HG03175 (cell line): ENCODE results near the gene MKRN2.
"Not testable (repeated sequence)": the region's sequence is repeated elsewhere in the genome, so short reads cannot be mapped to it uniquely, and the experiment has no call there.

Source experiments
- ATAC-seq: cut with Tn5 transposase; IDR thresholded peaks from one replicate; pipeline ENCODE4 v1.9.1; 2021; ENCODE audit warnings: mild to moderate bottlenecking, moderate library complexity; ENCODE audit not compliant: unreplicated experiment

The MKRN2 gene, protein sequence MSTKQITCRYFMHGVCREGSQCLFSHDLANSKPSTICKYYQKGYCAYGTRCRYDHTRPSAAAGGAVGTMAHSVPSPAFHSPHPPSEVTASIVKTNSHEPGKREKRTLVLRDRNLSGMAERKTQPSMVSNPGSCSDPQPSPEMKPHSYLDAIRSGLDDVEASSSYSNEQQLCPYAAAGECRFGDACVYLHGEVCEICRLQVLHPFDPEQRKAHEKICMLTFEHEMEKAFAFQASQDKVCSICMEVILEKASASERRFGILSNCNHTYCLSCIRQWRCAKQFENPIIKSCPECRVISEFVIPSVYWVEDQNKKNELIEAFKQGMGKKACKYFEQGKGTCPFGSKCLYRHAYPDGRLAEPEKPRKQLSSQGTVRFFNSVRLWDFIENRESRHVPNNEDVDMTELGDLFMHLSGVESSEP

DNA sequence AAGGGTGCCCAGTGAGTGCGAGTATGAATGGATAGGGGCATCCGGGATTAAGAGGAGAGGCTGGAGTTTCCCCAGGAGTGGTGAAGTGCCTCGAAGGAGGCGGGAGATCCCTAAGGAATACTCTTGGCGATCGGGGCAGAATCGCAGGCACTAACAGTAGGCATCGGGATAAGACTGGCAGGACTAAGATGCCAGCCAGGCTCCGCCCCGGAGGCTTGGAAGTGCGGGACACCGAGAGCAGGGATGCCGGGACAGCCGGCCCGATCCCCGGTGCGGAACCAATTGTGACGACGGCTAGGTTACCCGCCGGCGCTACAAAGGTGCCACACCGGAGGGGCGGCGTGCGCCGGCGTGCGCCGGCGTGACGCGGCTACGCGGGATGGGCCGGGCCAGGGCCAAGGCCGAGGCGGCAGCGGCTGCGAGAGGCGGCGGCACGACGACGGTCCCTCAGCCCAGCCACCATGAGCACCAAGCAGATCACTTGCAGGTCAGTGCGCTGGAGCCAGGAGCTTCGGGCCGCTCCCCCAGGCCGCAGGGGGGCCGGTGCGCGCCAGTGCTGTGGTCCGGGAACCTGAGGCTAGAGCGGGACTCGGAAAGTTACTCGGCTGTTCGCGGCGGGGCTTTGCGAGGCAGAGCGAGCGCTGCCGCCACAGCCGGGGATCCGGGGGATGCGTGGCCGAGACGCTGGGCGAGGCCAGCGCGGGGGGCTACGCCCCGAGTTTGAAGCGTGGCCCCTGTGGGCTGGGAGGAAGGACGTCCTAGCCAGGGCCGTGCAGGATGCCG lies at the start of gene MKRN2:
MKRN2 (plus strand) TSS at position 398 of the 783 bp plus-strand sequence; CDS start at position 462, 64 bp downstream.
- ATAC-seq: peak; percentile 82

DNA sequence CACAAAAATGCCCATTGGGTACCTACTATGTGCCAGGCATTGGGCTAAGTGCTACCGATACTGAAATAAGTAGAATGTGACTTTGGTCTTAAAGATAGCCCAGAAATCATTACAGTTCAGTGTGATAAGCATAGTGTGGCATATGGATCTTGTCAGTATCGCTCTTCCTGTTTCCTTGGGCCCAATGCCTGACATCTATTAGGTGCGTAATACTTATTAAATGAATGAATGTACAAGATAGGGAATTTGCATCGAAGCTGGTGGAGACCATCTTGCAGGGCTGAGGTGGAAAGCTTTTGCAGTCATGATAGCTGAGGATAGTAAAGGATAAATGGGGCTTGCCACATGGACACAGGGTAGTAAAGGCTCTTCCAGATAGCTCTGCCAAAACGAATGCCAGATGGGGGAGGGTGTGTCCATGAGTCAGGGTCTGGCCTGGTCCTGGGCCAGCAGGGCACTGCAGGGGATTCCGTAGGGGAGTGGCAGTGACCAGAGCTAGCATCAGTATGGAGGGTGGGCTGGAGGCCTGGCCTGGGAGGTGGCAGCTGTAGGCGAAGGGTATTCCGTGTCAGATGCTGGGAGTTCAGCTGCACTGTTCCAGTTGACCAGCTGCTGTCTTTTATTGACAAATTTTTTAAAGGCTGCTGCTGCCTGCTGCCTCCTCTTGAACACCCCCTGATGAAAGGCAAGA lies 49.2 kb upstream of the MKRN2 start:
- ATAC-seq: no peak

DNA sequence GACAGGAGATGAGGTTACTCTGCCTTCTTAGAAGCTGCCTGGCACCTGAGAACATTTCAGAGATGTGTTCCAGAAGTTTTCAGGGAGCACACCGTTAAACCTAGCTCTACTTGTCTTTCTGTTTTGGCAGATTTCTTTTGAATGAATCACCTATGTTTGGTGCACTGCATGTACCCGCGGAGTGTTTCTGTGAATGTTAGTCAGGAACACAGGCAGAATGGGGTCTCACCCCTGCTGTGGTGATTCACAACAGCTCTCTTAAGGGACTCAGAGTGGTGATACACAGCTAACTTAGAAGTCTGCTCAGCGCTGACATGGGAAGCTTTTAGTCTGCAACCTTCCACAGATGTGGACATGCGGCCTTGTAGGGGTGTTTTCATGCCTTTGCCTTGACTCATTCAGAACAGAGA lies 48.6 kb upstream of the MKRN2 start:
- ATAC-seq: no peak

DNA sequence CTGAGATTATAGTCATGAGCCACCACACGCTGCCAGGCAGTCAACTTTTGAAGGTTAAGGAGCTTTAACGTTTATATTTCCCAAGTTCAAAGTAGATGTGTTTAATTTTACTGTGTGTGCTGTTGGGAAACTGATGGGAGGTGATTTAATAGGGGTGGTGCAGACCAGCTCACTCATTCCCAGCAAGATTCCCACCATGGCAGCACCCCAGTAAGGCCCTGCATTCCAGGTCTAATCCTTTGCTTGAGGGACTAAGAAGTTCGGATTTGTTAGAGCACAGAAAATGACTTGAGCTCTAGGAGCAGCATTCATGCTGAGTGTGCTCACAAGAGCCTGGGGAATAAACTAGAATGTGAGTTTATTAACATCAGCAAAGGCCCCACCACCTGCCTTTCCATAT lies 47.4 kb upstream of the MKRN2 start:
- no peak for ATAC-seq

DNA sequence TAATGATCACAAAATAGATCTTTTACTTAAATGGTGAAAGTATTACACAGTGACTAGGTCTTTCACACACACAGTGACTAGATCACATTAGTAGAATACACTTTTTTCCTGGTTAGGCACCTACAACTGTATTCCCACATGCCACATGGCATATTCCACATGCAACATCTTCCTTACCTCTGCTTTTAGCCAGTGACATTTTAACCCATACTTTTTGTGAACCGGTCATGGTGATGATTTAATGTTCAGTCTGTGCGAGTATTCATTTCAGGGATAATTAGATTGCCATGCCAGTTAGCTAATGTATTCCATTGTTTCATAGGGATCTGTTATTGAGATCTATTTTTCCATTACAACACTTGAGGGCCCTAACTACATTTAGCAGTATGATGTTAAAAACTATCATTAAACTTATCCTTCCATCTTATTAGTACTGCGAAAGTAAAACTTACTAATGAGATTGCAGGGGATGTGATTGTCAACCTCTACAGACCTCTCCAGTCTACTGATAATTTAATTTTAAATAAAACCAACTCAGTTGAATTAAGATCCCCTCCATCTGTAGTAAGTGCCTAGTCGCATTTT lies 44.3 kb upstream of the MKRN2 start:
- no peak for ATAC-seq

DNA sequence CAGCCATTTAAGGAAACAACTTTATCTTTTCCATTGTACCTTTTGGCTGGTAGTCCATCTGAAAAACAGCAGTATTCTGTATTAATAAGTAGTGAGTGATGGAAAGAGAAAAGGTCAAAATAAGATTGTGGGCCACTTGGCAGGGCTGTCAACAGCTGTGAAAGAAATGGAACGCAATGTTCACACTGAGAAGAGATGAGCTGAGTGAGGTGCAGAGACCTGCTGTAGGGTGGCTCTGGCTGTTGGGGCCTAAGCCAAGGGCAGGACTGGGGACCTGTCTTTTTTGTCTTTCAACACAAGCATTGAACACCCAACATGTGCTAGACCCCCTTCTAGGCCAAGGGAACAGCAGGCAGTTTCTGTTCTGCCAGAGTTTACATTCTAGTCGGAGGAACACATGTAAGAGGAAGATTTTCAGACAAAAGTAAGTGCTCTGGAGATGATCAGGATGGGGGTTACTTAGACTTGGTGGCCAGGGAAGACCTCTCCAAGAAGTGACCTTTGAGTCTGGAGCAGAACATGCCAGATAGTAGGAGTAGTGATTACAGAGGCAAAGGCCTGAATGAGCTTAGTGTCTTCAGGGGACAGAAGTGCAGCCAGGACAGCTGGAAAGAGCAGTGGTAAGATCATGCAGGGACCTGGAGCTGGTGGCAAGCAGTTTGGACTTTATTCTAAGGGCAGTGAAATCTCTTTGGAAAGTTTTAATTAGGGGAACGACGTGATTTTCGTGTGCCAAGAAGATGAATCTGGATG lies 43.0 kb upstream of the MKRN2 start:
- ATAC-seq: no peak

DNA sequence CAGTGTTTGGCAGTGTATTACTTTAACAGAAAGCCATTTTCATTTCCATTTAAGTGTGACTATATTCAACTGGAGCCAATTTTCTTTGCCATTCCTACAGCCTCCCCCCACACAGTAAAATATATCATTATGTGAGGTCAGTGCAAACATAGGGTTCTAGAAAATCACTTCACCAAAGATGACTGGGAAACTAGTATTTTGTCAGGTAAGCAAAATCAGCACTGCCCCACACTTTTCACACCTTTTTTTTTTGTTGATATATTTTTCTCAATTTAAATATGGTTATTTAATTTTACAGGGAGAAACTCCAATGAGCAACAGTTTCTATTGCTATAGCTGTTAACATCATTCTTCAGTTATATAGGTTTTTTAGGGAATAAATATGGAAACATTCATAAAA lies 41.3 kb upstream of the MKRN2 start:
- no peak for ATAC-seq

DNA sequence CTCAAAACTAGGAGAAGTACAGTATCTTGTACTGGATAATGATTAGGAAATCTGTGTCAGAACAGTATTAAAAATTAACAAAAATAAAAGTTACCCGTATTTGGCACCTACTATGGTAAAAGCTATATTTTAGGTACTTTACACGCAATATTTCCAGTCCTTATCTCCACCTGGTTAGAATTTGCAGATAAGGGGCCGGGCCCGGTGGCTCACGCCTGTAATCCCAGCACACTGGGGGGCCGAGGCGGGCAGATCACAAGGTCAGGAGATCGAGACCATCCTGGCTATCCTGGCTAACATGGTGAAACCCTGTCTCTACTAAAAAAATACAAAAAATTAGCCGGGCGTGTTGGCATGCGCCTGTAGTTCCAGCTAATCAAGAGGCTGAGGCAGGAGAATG lies 40.0 kb upstream of the MKRN2 start:
- no peak for ATAC-seq

DNA sequence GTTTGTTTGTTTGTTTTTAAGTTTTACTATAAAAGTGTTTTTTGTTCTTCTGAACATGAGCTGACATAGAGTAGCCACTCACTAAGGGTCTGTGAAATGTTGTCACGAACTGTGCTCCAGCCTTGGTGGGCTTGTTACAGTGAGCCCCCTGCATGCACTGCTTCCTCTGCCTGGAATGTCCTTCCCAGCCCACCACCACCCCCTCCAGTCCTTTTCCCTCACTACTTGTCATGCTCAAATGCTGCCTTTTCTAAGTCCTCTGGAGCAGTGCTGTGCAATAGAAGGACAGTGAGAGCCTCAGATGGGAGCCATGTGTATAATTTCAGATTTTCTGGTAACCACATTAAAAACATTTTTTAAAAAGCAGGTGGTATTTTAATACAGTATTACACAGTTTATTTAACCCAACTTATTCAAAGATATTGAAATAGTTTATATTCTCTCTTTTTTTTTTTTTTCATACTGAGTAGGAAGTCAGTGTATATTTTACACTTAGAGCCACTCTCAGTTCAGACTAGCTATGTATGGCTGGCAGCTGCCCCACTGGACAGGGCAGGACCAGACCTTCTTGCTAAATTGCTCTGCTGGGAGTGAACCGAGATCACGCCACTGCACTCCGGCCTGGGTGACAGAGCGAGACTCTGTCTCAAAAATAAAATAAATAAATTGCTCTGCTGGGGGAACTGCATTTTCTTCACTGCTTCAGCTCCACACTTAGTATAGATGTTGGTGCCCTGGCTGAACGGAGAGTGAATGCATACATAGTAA lies 38.4 kb upstream of the MKRN2 start:
- no peak for ATAC-seq

DNA sequence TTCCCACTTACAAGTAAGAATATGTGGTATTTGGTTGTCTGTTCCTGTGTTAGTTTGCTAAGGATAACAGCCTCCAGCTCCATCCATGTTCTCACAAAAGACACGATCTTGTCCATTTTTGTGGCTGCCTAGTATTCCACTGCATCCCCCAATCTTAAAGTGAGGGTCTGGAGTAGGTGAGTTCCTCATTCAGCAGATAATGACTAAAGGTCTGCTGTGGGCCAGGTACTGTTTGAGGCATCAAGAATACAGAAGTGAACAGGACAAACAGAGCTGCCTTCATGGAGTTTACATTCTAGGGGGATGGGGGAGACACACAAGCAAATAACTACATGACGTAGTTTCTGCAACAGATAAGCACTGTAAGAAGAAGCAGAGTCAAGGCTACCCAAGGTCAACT lies 35.9 kb upstream of the MKRN2 start:
- no peak for ATAC-seq

DNA sequence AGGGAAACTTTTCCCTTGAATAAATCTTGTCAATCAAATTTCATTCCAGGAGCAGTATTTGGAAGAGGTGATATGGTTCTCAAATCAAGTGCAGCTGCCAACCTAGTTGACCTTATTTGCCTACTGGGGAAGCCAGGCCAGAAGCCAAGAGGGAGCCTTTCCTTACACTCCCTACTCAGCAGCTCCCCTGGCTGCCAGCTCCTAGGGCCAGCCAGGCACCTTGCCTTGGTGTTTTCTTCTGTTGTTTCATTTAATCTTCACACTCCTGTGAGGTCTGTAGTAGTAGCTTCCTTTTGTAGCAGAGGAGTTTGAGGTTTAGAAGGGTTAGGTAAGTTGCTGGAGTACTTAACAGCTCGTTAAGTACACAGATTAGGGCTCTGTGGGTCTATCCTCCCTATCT lies 34.2 kb upstream of the MKRN2 start:
- no peak for ATAC-seq

DNA sequence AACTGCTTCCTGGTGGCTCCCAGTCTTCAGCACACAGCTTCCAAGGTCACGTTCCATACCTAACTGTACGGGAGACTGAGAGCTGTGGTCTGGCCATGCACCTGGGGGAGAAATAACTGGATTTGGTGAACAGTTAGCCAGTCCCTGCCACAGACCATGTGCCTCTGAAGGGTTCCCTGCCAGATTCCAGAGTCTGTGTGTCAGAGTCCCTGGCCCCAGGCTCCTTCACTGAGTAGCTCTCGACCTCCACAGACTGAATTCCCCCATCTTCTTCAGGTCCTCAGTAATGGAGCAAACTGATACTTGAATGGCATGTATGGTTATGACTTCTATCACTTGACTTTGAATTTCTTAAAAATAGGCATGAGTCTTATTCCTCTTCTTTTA lies 29.1 kb upstream of the MKRN2 start:
- no peak for ATAC-seq

DNA sequence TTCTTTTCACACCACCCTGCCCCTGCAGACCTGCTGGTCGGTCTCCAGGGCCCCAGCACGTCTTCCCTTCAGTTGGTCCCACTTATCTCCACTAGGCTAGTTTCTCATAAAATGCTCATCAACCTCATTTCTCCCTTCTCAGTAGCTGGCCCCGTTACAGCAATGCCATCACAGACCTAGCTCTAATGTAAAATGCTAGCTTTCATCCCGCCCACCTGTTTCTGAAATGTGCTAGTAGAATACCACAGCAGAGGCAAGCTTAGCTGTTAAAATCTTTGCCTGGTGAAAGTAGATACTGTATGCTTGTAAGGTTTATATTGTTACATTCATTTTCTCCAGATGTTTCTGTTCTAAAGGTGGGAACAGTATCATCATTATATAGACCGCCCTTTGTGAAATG lies 24.7 kb upstream of the MKRN2 start:
- ATAC-seq: no peak

DNA sequence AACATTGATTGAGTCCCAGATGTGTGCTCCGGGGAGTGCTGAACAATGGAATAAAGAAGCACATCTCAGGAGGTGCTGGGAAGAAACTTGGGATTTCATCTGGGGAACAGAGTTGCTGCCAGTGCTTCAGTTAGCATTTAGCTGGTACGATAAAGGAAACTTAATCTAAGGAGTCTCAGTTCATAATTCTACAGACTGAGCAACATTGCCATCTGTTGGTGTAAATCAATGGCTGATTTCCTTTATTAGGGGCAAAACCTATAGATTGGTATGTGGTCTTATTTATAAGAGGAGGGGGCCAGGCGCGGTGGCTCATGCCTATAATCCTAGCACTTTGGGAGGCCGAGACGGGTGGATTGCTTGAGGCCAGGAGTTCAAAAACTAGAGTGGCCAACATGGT lies 20.5 kb upstream of the MKRN2 start:
- ATAC-seq: no peak

DNA sequence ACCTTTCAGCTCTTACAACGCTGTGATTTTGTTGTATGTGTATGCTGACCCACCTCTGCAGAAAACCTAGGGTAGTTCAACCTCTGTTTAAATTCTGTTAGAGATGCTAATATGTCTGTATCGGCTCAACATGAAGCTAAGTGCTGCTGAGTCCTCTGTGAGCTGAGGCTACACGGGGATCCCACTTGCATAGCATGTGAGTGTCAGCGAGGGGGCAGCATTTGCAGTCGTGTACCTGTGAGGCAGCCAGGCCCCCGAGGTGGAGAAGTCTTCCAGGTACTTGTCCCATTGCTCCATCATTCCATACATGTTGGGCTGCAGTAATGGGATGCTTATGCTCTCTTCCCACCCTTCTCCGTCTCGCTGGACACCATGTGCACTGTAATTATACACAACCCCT lies 15.3 kb upstream of the MKRN2 start:
- ATAC-seq: no peak

DNA sequence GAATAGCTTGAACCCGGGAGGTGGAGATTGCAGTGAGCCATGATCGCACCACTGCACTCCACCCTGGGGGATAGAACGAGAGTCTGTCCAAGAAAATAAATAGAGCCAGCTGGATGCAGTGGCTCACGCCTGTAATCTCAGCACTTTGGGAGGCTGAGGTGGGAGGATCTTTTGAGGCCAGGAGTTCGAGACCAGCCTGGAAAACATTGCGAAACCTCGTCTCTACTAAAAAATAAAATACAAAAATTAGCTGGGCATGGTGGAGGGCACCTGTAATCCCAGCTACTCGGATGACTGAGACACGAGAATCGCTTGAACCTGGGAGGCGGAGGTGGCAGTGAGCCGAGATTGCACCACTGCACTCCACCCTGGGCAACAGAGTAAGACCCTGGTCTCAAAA lies 13.4 kb upstream of the MKRN2 start:
- ATAC-seq: not testable (repeated sequence)

DNA sequence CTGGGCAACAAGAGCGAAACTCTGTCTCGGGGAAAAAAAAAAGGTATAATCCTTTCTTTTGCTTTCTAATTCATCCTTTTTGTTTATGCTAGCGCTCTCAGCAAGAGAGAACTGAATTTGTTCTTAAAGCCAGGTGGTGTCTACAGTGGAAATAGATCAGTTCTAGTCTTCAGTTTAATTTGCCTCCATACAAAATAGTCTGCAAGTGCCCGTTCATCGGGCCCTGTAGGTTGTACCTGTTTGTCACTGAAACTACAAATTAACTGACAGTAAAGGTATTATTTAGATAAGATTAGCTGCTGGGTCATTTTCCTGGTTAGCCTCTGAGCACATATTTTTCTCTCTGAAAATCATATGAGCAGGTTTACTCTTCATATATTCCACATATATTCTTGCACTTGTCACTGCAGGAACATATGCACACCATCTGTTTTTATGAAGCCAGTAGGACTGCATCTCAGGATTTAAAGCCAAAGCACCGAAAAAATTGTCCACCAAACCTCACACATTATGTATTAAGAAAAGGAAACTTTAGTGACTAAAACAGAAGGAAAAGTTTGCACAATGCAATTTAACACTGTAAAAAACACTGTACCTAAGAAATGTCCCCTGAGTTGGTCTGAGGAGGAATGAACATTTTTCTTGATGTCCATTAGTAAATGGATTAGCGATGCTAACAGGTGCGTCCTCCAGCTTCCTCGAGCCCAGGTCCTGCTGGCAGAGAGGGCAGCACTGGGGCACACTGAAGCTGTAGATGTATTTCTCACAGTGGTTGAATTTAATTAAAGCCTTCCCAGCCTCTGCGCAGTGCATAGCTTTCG lies 12.0 kb upstream of the MKRN2 start:
- ATAC-seq: no peak

DNA sequence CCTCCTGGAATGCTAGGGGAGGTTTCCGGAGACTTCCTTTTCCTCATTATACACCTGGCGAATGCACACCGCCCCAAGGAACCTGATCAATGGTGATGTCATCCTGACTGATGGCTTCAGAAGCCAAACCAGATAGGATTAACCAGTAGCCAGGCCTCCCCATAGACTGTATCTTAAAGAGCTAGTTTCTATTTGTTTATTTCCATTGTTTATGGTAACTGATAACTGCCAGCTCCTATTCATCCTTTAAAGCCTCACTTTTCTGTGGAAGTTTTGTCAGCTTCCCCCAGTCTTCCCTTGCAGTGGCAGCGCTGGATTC lies 11.5 kb upstream of the MKRN2 start, which contains the start of gene MKRN2OS:
MKRN2OS (minus strand) TSS at position 27 of the 319 bp plus-strand sequence. CDS start 35 bp downstream, outside the sequence.
- ATAC-seq: no peak
